Stomach (tissue), 4 donors: ENCODE measurements around the gene ASMT.

Experiments
- POLR2A ChIP-seq, 4 donors: fragments of 450-650 bp; IDR thresholded peaks; one replicate each; pipeline ENCODE4 v1.6.1; 2016; ENCODE audit warnings: antibody characterized with exemption in 4 of 4, control low read depth in 2 of 4, mild to moderate bottlenecking in 1 of 4, moderate library complexity in 1 of 4
- POLR2AphosphoS5 ChIP-seq, 3 donors: sonication (generic); formaldehyde crosslinking; IDR thresholded peaks; one replicate each; pipeline ENCODE4 v1.6.1; 2016; ENCODE audit warnings: antibody characterized with exemption in 3 of 3
- TF ChIP-seq, protein P1 (sequence below), 7 experiments: fragments of 450-650 bp in 4 of 7; fragments of 200-600 bp in 3 of 7; sonication (generic) in 3 of 7; IDR thresholded peaks; one replicate each; pipeline ENCODE4 v1.5.1; 2016 to 2019; ENCODE audit warnings: antibody characterized with exemption in 7 of 7, control low read depth in 2 of 7, mild to moderate bottlenecking in 1 of 7

DNA sequence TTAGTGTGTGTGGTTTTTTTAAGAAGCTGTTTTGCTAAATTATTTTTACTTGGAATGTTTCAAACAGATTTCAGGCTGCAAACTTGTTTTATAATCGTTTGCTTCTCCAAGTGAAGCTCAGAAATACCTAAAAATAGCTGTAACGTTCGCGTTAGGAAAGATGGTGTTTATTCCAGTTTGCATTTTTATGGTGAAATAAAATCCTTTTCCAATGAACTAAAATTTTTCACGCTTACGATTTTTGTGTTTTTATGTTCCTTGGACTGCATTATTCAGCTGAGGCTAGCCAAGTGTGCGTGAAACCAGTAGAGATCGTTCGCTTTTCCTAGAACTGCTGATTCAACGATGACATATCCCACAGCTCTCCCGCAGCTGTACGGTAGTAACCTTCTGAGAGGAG lies 12.6 kb upstream of the ASMT start:
- TF ChIP-seq, protein P1, sequence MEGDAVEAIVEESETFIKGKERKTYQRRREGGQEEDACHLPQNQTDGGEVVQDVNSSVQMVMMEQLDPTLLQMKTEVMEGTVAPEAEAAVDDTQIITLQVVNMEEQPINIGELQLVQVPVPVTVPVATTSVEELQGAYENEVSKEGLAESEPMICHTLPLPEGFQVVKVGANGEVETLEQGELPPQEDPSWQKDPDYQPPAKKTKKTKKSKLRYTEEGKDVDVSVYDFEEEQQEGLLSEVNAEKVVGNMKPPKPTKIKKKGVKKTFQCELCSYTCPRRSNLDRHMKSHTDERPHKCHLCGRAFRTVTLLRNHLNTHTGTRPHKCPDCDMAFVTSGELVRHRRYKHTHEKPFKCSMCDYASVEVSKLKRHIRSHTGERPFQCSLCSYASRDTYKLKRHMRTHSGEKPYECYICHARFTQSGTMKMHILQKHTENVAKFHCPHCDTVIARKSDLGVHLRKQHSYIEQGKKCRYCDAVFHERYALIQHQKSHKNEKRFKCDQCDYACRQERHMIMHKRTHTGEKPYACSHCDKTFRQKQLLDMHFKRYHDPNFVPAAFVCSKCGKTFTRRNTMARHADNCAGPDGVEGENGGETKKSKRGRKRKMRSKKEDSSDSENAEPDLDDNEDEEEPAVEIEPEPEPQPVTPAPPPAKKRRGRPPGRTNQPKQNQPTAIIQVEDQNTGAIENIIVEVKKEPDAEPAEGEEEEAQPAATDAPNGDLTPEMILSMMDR (IDR thresholded peaks at IDR 0.05): no peak
- TF ChIP-seq POLR2A (IDR thresholded peaks at IDR 0.05) (no peak), POLR2AphosphoS5 (IDR thresholded peaks at IDR 0.05) (no peak)
